ENCODE results near the gene PGA5. TPM values are rescaled to one million over a fixed set of nuclear protein-coding genes. Genes with fewer than 3 reads are reported as not detected.

The PGA5 gene
- not detected in 2 replicates for total RNA-seq

DNA sequence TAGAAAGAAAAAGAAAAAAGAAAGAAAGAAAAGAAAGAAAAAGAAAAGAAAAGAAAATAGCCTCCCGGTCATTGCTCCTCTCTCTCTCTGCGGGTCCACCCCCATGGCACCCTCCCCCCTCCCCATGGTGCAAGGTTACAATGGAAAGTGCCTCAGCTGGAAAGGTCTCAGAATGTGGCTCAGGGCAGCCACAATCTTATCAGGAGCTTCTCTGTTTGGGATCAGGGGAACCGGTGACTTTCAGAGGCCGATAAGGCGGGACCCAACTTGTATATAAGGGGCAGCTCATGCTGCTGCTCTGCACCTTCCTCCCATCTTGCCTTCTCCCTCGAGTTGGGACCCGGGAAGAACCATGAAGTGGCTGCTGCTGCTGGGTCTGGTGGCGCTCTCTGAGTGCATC, at the start of gene PGA5:
Gene PGA5, plus strand, starts transcription at position 301 of the 400 bp plus-strand sequence. Its CDS starts 52 bp downstream, at position 353.

DNA sequence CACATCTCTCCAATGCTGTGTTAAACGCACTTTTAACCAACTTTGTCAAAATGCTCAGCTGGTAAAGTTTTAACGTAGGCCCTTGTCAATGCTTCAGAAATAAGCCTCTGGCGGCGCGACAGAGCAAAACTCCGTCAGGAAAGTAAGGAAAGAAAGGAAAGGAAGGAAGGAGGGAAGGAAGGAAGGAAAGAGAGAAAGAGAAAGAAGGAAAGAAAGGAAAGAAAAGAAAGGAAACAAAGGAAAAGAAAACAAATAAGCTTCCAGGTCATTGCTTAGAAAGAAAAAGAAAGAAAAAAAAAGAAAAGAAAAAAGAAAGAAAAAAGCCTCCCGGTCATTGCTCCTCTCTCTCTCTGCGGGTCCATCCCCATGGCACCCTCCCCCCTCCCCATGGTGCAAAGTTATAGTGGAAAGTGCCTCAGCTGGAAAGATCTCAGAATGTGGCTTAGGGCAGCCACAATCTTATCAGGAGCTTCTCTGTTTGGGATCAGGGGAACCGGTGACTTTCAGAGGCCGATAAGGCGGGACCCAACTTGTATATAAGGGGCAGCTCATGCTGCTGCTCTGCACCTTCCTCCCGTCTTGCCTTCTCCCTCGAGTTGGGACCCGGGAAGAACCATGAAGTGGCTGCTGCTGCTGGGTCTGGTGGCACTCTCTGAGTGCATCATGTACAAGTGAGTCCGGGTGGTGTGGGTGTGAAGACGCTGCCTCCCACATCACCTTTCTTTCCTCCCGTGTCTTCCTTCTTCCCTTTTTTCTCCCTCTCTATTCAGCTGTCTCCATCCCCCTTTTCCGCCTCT, 37.8 kb upstream of the PGA5 start, which contains the start of gene PGA3:
Gene PGA3, plus strand, starts transcription at position 566 of the 797 bp plus-strand sequence. Its CDS starts 50 bp downstream, at position 616.

DNA sequence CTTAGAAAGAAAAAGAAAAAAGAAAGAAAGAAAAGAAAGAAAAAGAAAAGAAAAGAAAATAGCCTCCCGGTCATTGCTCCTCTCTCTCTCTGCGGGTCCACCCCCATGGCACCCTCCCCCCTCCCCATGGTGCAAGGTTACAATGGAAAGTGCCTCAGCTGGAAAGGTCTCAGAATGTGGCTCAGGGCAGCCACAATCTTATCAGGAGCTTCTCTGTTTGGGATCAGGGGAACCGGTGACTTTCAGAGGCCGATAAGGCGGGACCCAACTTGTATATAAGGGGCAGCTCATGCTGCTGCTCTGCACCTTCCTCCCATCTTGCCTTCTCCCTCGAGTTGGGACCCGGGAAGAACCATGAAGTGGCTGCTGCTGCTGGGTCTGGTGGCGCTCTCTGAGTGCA, 18.9 kb upstream of the PGA5 start, which contains the start of gene PGA4:
Gene PGA4, plus strand, starts transcription at position 301 of the 400 bp plus-strand sequence. Its CDS starts 54 bp downstream, at position 355.

DNA sequence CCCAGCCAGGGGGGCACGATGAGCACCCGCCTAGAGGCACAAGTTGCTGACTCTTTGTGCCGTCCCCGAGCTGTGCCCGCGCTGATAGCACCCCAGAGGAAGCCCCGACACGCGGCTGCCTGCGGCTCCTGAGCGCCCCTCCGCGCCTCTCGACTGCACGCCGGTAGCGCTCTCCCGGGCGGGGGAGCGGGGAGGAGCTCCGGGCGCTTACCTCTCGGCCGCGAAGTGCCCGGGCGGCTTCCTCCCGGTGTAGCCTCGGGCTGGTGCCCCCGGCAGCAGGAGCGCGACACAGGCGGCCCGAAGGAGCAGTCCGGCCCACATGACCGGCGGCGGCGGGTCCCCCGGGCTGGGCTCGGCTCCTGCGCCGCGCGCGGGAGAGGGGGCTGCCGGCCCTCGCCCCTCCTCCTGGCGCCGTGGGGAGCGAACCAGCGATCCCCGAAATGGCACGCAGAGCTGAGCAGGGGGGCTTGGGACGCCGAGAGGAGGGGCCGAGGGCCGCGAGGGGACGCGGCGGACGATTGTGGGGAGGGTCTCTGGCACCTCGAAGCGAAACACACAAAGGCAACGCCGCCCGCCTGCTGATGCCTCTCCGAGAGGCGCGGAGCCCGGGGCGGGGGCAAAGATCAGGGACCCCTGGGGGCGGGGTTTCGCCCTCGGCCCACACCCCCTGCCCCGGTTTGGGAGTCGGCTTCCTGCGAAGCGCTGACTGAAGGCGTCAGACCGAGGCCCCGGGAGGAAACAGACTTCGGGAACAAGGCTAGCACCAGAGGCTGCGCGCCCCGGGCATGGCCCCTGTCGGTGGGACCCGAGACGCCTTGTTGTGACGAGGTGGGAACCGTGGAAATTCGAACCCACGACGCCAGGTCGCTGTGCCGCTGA, 54.0 kb downstream of the PGA5 start, which contains the start of gene VWCE:
Gene VWCE, minus strand, starts transcription at position 600 of the 879 bp plus-strand sequence. Its CDS starts 279 bp downstream, at position 321.

Other genes with a start within 250 kb of the PGA5 start
- gene CD5, start 138.7 kb upstream of the PGA5 start, total RNA-seq, result not detected in 2 replicates
- 9.6 and 11.5 TPM in 2 replicates for gene VPS37C, start 79.7 kb upstream of the PGA5 start, total RNA-seq
- gene PGA3, start 37.7 kb upstream of the PGA5 start, total RNA-seq, result not detected in 2 replicates
- gene PGA4, start 18.8 kb upstream of the PGA5 start, total RNA-seq, result not detected in 2 replicates
- 0.11 and 0.62 TPM in 2 replicates for gene VWCE, start 54.1 kb downstream of the PGA5 start, total RNA-seq
- gene DDB1, start 91.9 kb downstream of the PGA5 start, total RNA-seq, result 353 and 373 TPM in 2 replicates
- gene TKFC, start 92.1 kb downstream of the PGA5 start, total RNA-seq, result 18.8 and 26.5 TPM in 2 replicates
- gene CYB561A3, start 120.7 kb downstream of the PGA5 start, total RNA-seq, result 33.6 and 43.5 TPM in 2 replicates
- 15.4 and 19.0 TPM in 2 replicates for gene TMEM138, start 121.2 kb downstream of the PGA5 start, total RNA-seq
- gene TMEM216, start 151.4 kb downstream of the PGA5 start, total RNA-seq, result 8.3 and 8.5 TPM in 2 replicates
- gene CPSF7, start 188.8 kb downstream of the PGA5 start, total RNA-seq, result 15.4 and 16.6 TPM in 2 replicates
- gene SDHAF2, start 188.9 kb downstream of the PGA5 start, total RNA-seq, result 33.8 and 35.1 TPM in 2 replicates

All from uterine smooth muscle cell (primary cell).